AG04449 (cell line): ENCODE results near the gene EFTUD2.
A peak's percentile ranks its signal among the peaks of the same experiment; 100 is the strongest.

ENCODE experiments used
- CTCF ChIA-PET: fragments of 350-600 bp; formaldehyde crosslinking; extraction: SDS; loops from one replicate; lab custom pipeline; 2021; ENCODE audit warnings: antibody characterized with exemption; lab: Yijun Ruan, JAX
- POLR2A ChIA-PET: fragments of 400-600, 350-600 bp; formaldehyde crosslinking; extraction: SDS; loops from one replicate; lab custom pipeline; 2020; ENCODE audit warnings: antibody characterized with exemption, inconsistent platforms; lab: Yijun Ruan, JAX
- DNase-seq: peaks from one replicate; pipeline ENCODE4 v3.0.0-alpha.2; 2010; ENCODE audit warnings: low read depth, low spot score
- H3K4me3 ChIP-seq: 2 replicates; pipeline ENCODE4 v1.5.1; 2011; ENCODE audit warnings: low read depth, mild to moderate bottlenecking, control low read depth, low read length
- TF ChIP-seq, protein P1 (sequence below): IDR thresholded peaks from one replicate; pipeline ENCODE4 v1.5.1; 2011; ENCODE audit warnings: mild to moderate bottlenecking, moderate library complexity, low read length, control low read depth, inconsistent platforms; ENCODE audit not compliant: insufficient read depth; ENCODE audit errors: missing control alignments

Gene EFTUD2

DNA sequence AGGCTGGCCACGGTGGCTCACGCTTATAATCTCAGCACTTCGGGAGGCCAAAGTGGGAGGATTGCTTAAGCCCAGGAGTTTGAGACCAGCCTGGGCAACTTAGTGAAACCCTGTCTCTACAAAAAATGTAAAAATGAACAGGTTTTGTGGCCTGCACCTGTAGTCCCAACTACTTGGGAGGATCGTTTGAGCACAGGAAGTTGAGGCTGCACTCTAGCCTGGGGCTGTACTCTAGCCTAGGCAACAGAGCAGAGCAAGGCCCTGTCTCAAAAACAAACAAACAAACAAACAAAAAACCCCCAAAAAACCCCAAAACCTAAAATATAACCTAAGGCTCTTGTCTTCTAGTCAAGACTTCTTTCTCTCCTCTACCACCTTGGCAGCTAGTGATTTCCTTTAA, 59.0 kb downstream of the EFTUD2 start:
- DNase-seq: no peak
- no peak overlapping the region for H3K4me3 ChIP-seq
- POLR2A ChIA-PET: no interaction called here
- CTCF ChIA-PET: interaction anchor here (1.2 to 1.8 kb wide), 3 partner anchors 25 to 61 kb away, joined by 3 to 9 read pairs (median 4); no protein-coding TSS in a partner anchor
- TF ChIP-seq, protein P1, sequence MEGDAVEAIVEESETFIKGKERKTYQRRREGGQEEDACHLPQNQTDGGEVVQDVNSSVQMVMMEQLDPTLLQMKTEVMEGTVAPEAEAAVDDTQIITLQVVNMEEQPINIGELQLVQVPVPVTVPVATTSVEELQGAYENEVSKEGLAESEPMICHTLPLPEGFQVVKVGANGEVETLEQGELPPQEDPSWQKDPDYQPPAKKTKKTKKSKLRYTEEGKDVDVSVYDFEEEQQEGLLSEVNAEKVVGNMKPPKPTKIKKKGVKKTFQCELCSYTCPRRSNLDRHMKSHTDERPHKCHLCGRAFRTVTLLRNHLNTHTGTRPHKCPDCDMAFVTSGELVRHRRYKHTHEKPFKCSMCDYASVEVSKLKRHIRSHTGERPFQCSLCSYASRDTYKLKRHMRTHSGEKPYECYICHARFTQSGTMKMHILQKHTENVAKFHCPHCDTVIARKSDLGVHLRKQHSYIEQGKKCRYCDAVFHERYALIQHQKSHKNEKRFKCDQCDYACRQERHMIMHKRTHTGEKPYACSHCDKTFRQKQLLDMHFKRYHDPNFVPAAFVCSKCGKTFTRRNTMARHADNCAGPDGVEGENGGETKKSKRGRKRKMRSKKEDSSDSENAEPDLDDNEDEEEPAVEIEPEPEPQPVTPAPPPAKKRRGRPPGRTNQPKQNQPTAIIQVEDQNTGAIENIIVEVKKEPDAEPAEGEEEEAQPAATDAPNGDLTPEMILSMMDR: no peak

DNA sequence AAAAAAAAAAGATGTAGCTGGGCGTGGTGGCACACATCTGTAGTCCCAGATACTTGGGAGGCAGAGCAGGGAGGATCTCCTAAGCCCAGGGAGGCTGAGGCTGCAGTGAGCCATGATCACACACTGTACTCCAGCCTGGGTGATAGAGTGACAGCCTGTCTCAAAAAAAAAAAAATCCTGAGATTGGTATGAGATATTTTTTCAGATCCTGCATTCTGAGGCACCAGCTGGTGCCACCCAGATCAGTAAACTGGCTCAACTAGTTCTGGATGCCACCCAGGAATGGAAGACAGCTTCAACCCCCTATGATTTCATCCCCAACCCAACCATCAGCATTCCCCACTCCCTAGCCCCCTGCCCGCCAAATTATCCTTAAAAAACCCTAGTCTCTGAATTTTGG, 62.0 kb downstream of the EFTUD2 start:
- POLR2A ChIA-PET: no interaction called here
- CTCF ChIA-PET: interaction anchor here (0.6 to 3.1 kb wide), 3 partner anchors 9 to 85 kb away, joined by 3 to 12 read pairs (median 4); no protein-coding TSS in a partner anchor

DNA sequence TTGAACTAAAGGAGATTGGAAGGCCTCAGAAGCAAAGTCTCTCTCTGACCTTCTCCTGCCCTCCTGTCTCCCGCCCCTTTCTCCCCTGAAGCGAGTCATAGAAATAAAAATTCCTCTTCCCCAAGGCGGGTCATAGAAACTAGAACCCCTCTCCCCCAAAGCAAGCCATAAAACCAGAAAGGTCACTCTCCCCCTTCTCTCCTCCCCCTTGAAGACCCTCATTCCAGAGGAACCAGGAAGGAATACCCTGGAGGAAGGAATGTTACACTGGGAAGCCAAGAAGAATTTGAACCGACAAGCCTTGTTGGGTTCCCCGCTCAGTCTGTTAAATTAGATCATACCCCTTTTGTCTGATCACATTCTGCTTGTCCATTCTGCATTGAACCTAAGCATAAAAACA, 66.4 kb downstream of the EFTUD2 start:
- POLR2A ChIA-PET: no interaction called here

More for the DNA sequence above, 62.0 kb downstream of the EFTUD2 start:
- DNase-seq: no peak
- TF ChIP-seq, protein P1: no peak
- H3K4me3 ChIP-seq: no peak overlapping the region

DNA sequence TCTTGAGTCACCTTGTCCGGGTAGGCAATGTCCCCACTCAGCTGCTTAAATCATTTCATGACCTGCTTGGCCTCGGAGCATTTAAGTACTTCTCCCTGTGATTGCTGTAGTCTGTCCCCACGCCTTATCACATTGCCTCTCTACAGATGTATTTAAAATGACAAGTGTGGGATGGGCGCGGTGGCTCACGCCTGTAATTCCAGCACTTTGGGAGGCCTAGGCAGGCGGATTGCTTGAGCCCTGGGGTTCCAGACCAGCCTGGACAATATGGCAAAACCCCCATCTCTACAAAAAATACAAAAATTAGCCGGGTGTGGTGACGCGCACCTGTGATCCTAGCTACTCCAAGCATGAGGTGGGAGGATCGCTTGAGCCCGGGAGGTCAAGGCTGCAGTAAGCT, 67.9 kb downstream of the EFTUD2 start:
- DNase-seq: no peak
- CTCF ChIA-PET: interaction anchor here (1.0 to 3.0 kb wide), 5 partner anchors 9 to 52 kb away, joined by 3 to 15 read pairs (median 5); partner anchors contain the start of gene HIGD1B
- TF ChIP-seq, protein P1: no peak
- no peak overlapping the region for H3K4me3 ChIP-seq
- POLR2A ChIA-PET: no interaction called here

More for the DNA sequence above, 66.4 kb downstream of the EFTUD2 start:
- TF ChIP-seq, protein P1: peak; percentile 3
- no peak for DNase-seq
- CTCF ChIA-PET: interaction anchor here (0.7 to 3.0 kb wide), 4 partner anchors 12 to 57 kb away, joined by 4 to 15 read pairs (median 4); partner anchors contain the start of gene HIGD1B
- H3K4me3 ChIP-seq: no peak overlapping the region

DNA sequence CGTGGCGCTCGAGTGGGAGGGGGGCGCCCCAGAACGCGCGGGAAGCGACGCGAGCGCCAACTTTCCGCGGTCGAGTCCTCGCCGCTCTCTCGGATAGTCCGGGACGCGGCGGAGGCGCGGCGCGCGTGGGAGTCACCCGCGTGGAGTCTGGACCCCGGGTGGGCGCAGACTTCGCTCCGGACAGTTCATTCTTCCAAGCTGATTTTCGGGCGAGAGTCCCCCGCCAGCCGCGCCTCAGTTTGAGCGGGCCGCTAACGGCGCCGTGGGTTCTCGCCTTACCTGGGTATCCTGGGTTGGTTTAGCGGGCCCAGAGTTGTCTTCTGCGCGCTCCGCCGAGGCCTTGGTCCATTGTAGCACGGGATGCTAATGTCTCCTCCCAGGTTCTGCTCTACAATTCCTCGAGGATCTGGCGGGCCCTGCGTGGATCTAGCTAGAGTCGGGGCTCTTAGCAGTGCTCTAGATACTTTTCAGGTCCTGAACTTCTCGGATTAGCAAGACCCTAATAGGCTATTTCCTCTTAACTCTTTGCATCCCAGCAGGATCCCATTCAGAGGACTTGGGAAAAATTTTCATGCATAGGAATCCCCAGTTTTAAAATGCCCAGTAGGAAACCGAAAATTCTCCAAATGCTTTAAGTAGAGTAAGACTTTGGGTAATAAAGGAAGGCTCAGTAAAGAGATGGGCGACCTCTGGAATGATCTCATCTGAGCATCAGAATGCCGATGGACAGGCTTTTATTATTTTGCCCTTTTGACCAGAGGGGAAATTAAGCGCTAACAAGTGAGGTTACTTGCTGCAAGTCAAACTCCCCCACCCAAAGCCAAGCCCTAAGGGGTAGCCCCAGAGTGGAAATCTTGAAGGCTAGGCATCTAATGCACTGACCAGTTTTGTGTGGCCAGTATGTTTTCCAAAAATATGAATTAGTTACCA, 68.6 kb downstream of the EFTUD2 start:
- DNase-seq: no peak
- H3K4me3 ChIP-seq: peak overlapping the region; percentile 82
- ChIA-PET CTCF (interaction anchor here (0.8 to 3.0 kb wide), 6 partner anchors 8 to 60 kb away, joined by 3 to 15 read pairs (median 4); partner anchors contain the start of gene HIGD1B), POLR2A (no interaction called here)
- TF ChIP-seq, protein P1: no peak
